Cardiac muscle cell (in vitro differentiated cells and primary cell): ENCODE data around the gene RAB30. TPM values are rescaled to one million over a fixed set of nuclear protein-coding genes. Genes with fewer than 3 reads are reported as not detected.

Experiments used
- DNase-seq, 2 donors: peaks; one replicate each; pipeline versions ENCODE4 v3.0.0 to v3.0.0-alpha.2; 2010 to 2017; ENCODE audit warnings: low read depth in 1 of 2, low spot score in 1 of 2
- H3K27ac ChIP-seq: fragments of 200-600 bp; sonication (generic); 2 replicates; pipeline ENCODE4 v1.5.1; 2016
- H3K27me3 ChIP-seq: fragments of 200-600 bp; sonication (generic); 2 replicates; pipeline ENCODE4 v1.6.0; 2016; ENCODE audit warnings: control low read depth
- H3K36me3 ChIP-seq: fragments of 200-600 bp; sonication (generic); 2 replicates; pipeline ENCODE4 v1.5.1; 2016; ENCODE audit warnings: control low read depth
- H3K4me1 ChIP-seq: fragments of 200-600 bp; sonication (generic); 2 replicates; pipeline ENCODE4 v1.8.1; 2017; ENCODE audit warnings: low read depth, mild to moderate bottlenecking, mixed run types
- H3K4me3 ChIP-seq: fragments of 200-600 bp; sonication (generic); 2 replicates; pipeline ENCODE4 v1.5.1; 2016; ENCODE audit warnings: mild to moderate bottlenecking
- H3K9me3 ChIP-seq: fragments of 200-600 bp; sonication (generic); 2 replicates; pipeline ENCODE4 v1.5.1; 2017; ENCODE audit warnings: low read depth, mild to moderate bottlenecking, control low read depth
- CTCF ChIP-seq: IDR thresholded peaks from 2 replicates; pipeline ENCODE4 v1.5.1; 2012; ENCODE audit warnings: low read depth, mild to moderate bottlenecking, low read length
- polyA plus RNA-seq: library from polyadenylated mRNA; unstranded; fragments of >200 nt; fragmentation: Nextera tagmentation; extraction: Ambion mirVana; gene quantifications from 2 replicates; pipeline ENCODE4 v1.2.1, GENCODE V29; 2016
- total RNA-seq: library from RNA; depleted of rRNA; stranded (reverse); fragments of >200 nt; gene quantifications from 2 replicates; pipeline ENCODE4 v1.2.3, GENCODE V29; 2016

The RAB30 gene
- total and polyA plus RNA-seq, 2 experiments from 2014 or later, result 4.3 to 9.8 TPM

DNA sequence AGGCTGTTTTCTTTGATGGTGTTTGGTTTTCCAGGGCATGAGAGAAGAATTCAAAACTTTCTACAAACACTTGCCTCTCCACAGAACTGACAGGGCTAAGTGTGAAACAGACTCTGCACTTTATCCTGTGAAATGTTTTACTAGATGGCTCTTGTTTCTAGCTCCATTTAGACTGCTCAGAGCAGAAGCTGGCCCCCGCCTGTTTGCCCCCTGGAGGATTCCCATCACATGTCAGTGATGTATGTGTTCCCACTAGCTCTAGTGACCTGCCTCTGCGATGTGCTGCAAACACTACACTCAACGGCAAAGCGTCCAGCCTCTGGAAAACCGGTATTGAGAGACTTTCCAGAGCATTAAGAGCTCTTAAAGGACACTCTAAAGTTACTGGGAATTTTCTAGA is 43.9 kb upstream of the RAB30 start:
- H3K9me3 ChIP-seq, result no peaks in the 10 kb centered on the region
- no peaks in the 10 kb centered on the region for H3K27me3 ChIP-seq
- TF ChIP-seq CTCF, result no peak
- no peak overlapping the region for H3K4me3 ChIP-seq
- peak overlapping the region; percentile 65 for H3K27ac ChIP-seq
- peaks cover 9% of the 10 kb centered on the region for H3K4me1 ChIP-seq
- peak in 1 of 2 donors; percentile 69 for DNase-seq
- H3K36me3 ChIP-seq, result no peaks in the 10 kb centered on the region

- no peak for TF ChIP-seq CTCF
- Histone ChIP-seq H3K4me1 (peaks cover 9% of the 10 kb centered on the region), H3K27me3 (no peaks in the 10 kb centered on the region), H3K9me3 (no peaks in the 10 kb centered on the region), H3K4me3 (no peak overlapping the region), H3K27ac (peak overlapping the region; percentile 65), H3K36me3 (no peaks in the 10 kb centered on the region)
- no peak for DNase-seq
Measured at GRCh38 chr11:83115026-83115425, 43.3 kb upstream of the RAB30 start.

- Histone ChIP-seq H3K27ac (no peak overlapping the region), H3K9me3 (no peaks in the 10 kb centered on the region), H3K36me3 (no peaks in the 10 kb centered on the region), H3K4me3 (no peak overlapping the region), H3K4me1 (peaks cover 9% of the 10 kb centered on the region), H3K27me3 (no peaks in the 10 kb centered on the region)
- no peak for TF ChIP-seq CTCF
- DNase-seq, result peak in 1 of 2 donors; percentile 14
Measured at GRCh38 chr11:83112886-83113285, 41.2 kb upstream of the RAB30 start.

- no peak for DNase-seq
- Histone ChIP-seq H3K27ac (no peak overlapping the region), H3K9me3 (no peaks in the 10 kb centered on the region), H3K36me3 (no peaks in the 10 kb centered on the region), H3K4me3 (no peak overlapping the region), H3K27me3 (no peaks in the 10 kb centered on the region), H3K4me1 (no peaks in the 10 kb centered on the region)
- no peak for TF ChIP-seq CTCF
Measured at GRCh38 chr11:83105168-83105567, 33.5 kb upstream of the RAB30 start.

DNA sequence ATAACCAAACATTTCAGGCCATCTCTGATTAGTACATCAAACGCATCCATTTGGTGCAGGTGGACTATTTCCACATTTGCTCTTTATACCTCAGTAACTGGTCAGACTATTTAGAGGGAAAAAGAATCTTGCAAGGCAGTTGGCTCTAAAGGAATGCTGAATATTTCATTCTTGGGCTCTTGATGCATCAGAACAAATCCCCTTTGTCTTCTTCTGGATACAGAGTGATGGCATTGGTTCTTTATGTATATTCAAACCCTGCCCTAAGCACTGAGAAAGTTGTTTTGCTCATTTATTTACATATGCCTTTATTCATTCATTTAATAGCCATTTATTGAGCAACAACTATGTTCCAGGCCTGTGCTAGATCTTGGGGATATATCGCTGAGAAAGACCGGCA is 31.1 kb upstream of the RAB30 start:
- Histone ChIP-seq H3K27ac (no peak overlapping the region), H3K4me3 (no peak overlapping the region), H3K36me3 (no peaks in the 10 kb centered on the region), H3K27me3 (no peaks in the 10 kb centered on the region), H3K9me3 (no peaks in the 10 kb centered on the region), H3K4me1 (no peaks in the 10 kb centered on the region)
- no peak for TF ChIP-seq CTCF
- DNase-seq, result no peak
